Ascending aorta (tissue), 2 donors: ENCODE measurements around the gene DLG1. TPM values are rescaled to one million over a fixed set of nuclear protein-coding genes. Genes with fewer than 3 reads are reported as not detected.

Experiments
- DNase-seq, 2 donors: peaks; one replicate each; pipeline ENCODE4 v3.0.0-alpha.2; 2019; ENCODE audit warnings: low spot score in 2 of 2
- H3K27ac ChIP-seq, 2 donors: fragments of 200-600 bp; sonication (generic); one replicate each; pipeline ENCODE4 v1.5.1; 2016 to 2017; ENCODE audit warnings: mild to moderate bottlenecking in 1 of 2
- H3K27me3 ChIP-seq: fragments of 200-600 bp; sonication (generic); one replicate; pipeline ENCODE4 v1.5.1; 2017
- H3K36me3 ChIP-seq, 2 donors: fragments of 200-600 bp; sonication (generic); one replicate each; pipeline ENCODE4 v1.5.1; 2016
- H3K4me1 ChIP-seq, 2 donors: fragments of 200-600 bp; sonication (generic); one replicate each; pipeline ENCODE4 v1.5.1; 2016 to 2017; ENCODE audit warnings: mild to moderate bottlenecking in 1 of 2
- H3K4me3 ChIP-seq, 2 donors: fragments of 200-600 bp; sonication (generic); one replicate each; pipeline ENCODE4 v1.5.1; 2016 to 2017; ENCODE audit warnings: mild to moderate bottlenecking in 1 of 2
- H3K9me3 ChIP-seq, 2 donors: fragments of 200-600 bp; sonication (generic); one replicate each; pipeline ENCODE4 v1.5.1; 2016
- CTCF ChIP-seq, 3 experiments: fragments of 200-600 bp in 2 of 3; fragments of 450-650 bp in 1 of 3; sonication (generic) in 2 of 3; IDR thresholded peaks; one replicate each; pipeline ENCODE4 v1.5.1; 2016 to 2019; ENCODE audit warnings: antibody characterized with exemption in 3 of 3, mild to moderate bottlenecking in 1 of 3, moderate library complexity in 1 of 3
- intact Hi-C: fragments of 100-400 bp; cut with DNase I; formaldehyde crosslinking; loops from one replicate; pipeline ENCODE4 v1.15.1; 2023
- total RNA-seq: library from RNA; depleted of rRNA; stranded (reverse); fragments of >200 nt; gene quantifications from one replicate; pipeline ENCODE4 v1.1.0, GENCODE V29; 2016

The DLG1 gene
- total RNA-seq, 1 donor from 2014 or later: 31.0 TPM

- intact Hi-C loops: no loop called here
- no peak overlapping the region for H3K4me3 ChIP-seq
Measured at GRCh38 chr3:197174927-197175326, 123.5 kb downstream of the DLG1 start.

GRCh38 chr3:197173620-197174019, 124.8 kb downstream of the DLG1 start:
- H3K27ac ChIP-seq: no peak overlapping the region
- TF ChIP-seq CTCF (IDR thresholded peaks at IDR 0.05): no peak
- DNase-seq: no peak
- H3K4me3 ChIP-seq: no peak overlapping the region
- H3K36me3 ChIP-seq: no peaks in the 10 kb centered on the region
- no peaks in the 10 kb centered on the region for H3K4me1 ChIP-seq
- intact Hi-C loops: no loop called here
- H3K27me3 ChIP-seq: no peaks in the 10 kb centered on the region
- H3K9me3 ChIP-seq: no peaks in the 10 kb centered on the region

More at GRCh38 chr3:197174927-197175326, 123.5 kb downstream of the DLG1 start:
- no peak for TF ChIP-seq CTCF (IDR thresholded peaks at IDR 0.05)
- Histone ChIP-seq H3K9me3 (no peaks in the 10 kb centered on the region), H3K27me3 (no peaks in the 10 kb centered on the region), H3K4me1 (no peaks in the 10 kb centered on the region), H3K36me3 (no peaks in the 10 kb centered on the region), H3K27ac (no peak overlapping the region)
- DNase-seq: no peak

- Histone ChIP-seq H3K27ac (no peak overlapping the region), H3K36me3 (no peaks in the 10 kb centered on the region), H3K9me3 (no peaks in the 10 kb centered on the region), H3K4me3 (no peak overlapping the region), H3K4me1 (no peaks in the 10 kb centered on the region), H3K27me3 (no peaks in the 10 kb centered on the region)
- TF ChIP-seq CTCF (IDR thresholded peaks at IDR 0.05): no peak
- no peak for DNase-seq
- intact Hi-C loops: no loop called here
Measured at GRCh38 chr3:197171481-197172067, 126.8 kb downstream of the DLG1 start.

- Histone ChIP-seq H3K4me3 (no peak overlapping the region), H3K9me3 (no peaks in the 10 kb centered on the region), H3K27ac (no peak overlapping the region), H3K27me3 (no peaks in the 10 kb centered on the region), H3K36me3 (no peaks in the 10 kb centered on the region), H3K4me1 (no peaks in the 10 kb centered on the region)
- intact Hi-C loops: no loop called here
- TF ChIP-seq CTCF (IDR thresholded peaks at IDR 0.05): no peak
- no peak for DNase-seq
Measured at GRCh38 chr3:197169028-197169427, 129.4 kb downstream of the DLG1 start.

- no peak for TF ChIP-seq CTCF (IDR thresholded peaks at IDR 0.05)
- DNase-seq: no peak
- H3K4me1 ChIP-seq: no peaks in the 10 kb centered on the region
- no peaks in the 10 kb centered on the region for H3K9me3 ChIP-seq
- no peaks in the 10 kb centered on the region for H3K36me3 ChIP-seq
- no peak overlapping the region for H3K4me3 ChIP-seq
- intact Hi-C loops: no loop called here
- no peak overlapping the region for H3K27ac ChIP-seq
- H3K27me3 ChIP-seq: no peaks in the 10 kb centered on the region
Measured at GRCh38 chr3:197168606-197169005, 129.8 kb downstream of the DLG1 start.

- H3K4me1 ChIP-seq: no peaks in the 10 kb centered on the region
- H3K27me3 ChIP-seq: no peaks in the 10 kb centered on the region
- TF ChIP-seq CTCF (IDR thresholded peaks at IDR 0.05): no peak
- H3K9me3 ChIP-seq: no peaks in the 10 kb centered on the region
- no peak overlapping the region for H3K27ac ChIP-seq
- DNase-seq: no peak
- H3K36me3 ChIP-seq: no peaks in the 10 kb centered on the region
- no peak overlapping the region for H3K4me3 ChIP-seq
- intact Hi-C loops: no loop called here
Measured at GRCh38 chr3:197168063-197168462, 130.3 kb downstream of the DLG1 start.
